ENCODE data around the gene KLHL3.

KLHL3 gene

GRCh38 chr5:137668637-137669036 is 67.3 kb downstream of the KLHL3 start:
- H3K4me3 ChIP-seq (ENCODE audit: insufficient read depth, low read length, poor library complexity, severe bottlenecking) = no peak overlapping the region
- no peaks in the 10 kb centered on the region for H3K9me3 ChIP-seq (ENCODE audit: insufficient read depth, low read length)
- no peaks in the 10 kb centered on the region for H3K9me2 ChIP-seq (replicated peaks; ENCODE audit: insufficient read depth, low read length)
- H4K20me1 ChIP-seq (ENCODE audit: low read depth, low read length) = no peaks in the 10 kb centered on the region
- no peaks in the 10 kb centered on the region for H3K79me2 ChIP-seq (ENCODE audit: insufficient read depth, low read length)
- no peaks in the 10 kb centered on the region for H3F3A ChIP-seq (ENCODE audit: insufficient read depth)
- TF ChIP-seq EZH2phosphoT487 (conservative IDR thresholded peaks at IDR 0.05; ENCODE audit: low read length) = no peak
- no peak for TF ChIP-seq CTCF (IDR thresholded peaks at IDR 0.05; ENCODE audit: insufficient read depth, low read length, poor library complexity, severe bottlenecking)
- H2AFZ ChIP-seq (ENCODE audit: low read depth, low read length, severe bottlenecking) = no peak overlapping the region
- H3K27ac ChIP-seq (ENCODE audit: low read depth, low read length) = no peak overlapping the region
- no peak overlapping the region for H3K9ac ChIP-seq (ENCODE audit: low read length)
- no peaks in the 10 kb centered on the region for H3K27me3 ChIP-seq (ENCODE audit: low read length)
- no peak overlapping the region for H3K4me2 ChIP-seq (ENCODE audit: low read depth, low read length, poor library complexity, severe bottlenecking)
- no peaks in the 10 kb centered on the region for H3K36me3 ChIP-seq (ENCODE audit: low read length)

GRCh38 chr5:137667341-137667740 is 68.5 kb downstream of the KLHL3 start:
- TF ChIP-seq CTCF (IDR thresholded peaks at IDR 0.05; ENCODE audit: insufficient read depth, low read length, poor library complexity, severe bottlenecking) (no peak), EZH2phosphoT487 (conservative IDR thresholded peaks at IDR 0.05; ENCODE audit: low read length) (no peak)
- no peaks in the 10 kb centered on the region for H4K20me1 ChIP-seq (ENCODE audit: low read depth, low read length)
- H3K27ac ChIP-seq (ENCODE audit: low read depth, low read length) = no peak overlapping the region
- H3K36me3 ChIP-seq (ENCODE audit: low read length) = no peaks in the 10 kb centered on the region
- no peaks in the 10 kb centered on the region for H3K9me2 ChIP-seq (replicated peaks; ENCODE audit: insufficient read depth, low read length)
- no peak overlapping the region for H3K4me2 ChIP-seq (ENCODE audit: low read depth, low read length, poor library complexity, severe bottlenecking)
- no peaks in the 10 kb centered on the region for H3K27me3 ChIP-seq (ENCODE audit: low read length)
- H3K9me3 ChIP-seq (ENCODE audit: insufficient read depth, low read length) = no peaks in the 10 kb centered on the region
- H3F3A ChIP-seq (ENCODE audit: insufficient read depth) = no peaks in the 10 kb centered on the region
- no peaks in the 10 kb centered on the region for H3K79me2 ChIP-seq (ENCODE audit: insufficient read depth, low read length)
- no peak overlapping the region for H3K9ac ChIP-seq (ENCODE audit: low read length)
- no peak overlapping the region for H3K4me3 ChIP-seq (ENCODE audit: insufficient read depth, low read length, poor library complexity, severe bottlenecking)
- H2AFZ ChIP-seq (ENCODE audit: low read depth, low read length, severe bottlenecking) = no peak overlapping the region

DNA sequence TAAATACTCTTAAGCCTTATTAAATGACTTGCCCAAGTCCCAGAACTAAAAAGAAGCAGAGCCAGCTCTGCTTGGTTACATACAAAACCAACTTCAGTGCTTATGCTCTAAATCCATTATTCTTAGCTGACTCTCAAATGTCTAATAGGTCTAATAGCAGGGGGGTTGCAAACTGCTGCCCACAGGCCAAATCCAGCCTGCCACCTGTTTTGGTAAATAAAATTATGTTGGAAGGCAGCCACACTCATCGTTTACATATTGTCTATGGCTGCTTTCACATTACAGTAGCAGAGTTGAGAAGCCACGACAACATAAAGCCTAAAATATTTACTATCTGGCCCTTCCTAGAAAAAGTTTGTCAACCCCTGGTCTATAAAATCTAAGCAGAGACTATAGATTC is 69.0 kb downstream of the KLHL3 start:
- H3K4me3 ChIP-seq (ENCODE audit: insufficient read depth, low read length, poor library complexity, severe bottlenecking) = no peak overlapping the region
- H3F3A ChIP-seq (ENCODE audit: insufficient read depth) = no peaks in the 10 kb centered on the region
- no peaks in the 10 kb centered on the region for H3K27me3 ChIP-seq (ENCODE audit: low read length)
- H3K27ac ChIP-seq (ENCODE audit: low read depth, low read length) = no peak overlapping the region
- H3K9ac ChIP-seq (ENCODE audit: low read length) = no peak overlapping the region
- no peak overlapping the region for H2AFZ ChIP-seq (ENCODE audit: low read depth, low read length, severe bottlenecking)
- no peak overlapping the region for H3K4me2 ChIP-seq (ENCODE audit: low read depth, low read length, poor library complexity, severe bottlenecking)
- H4K20me1 ChIP-seq (ENCODE audit: low read depth, low read length) = no peaks in the 10 kb centered on the region
- no peaks in the 10 kb centered on the region for H3K9me3 ChIP-seq (ENCODE audit: insufficient read depth, low read length)
- no peaks in the 10 kb centered on the region for H3K79me2 ChIP-seq (ENCODE audit: insufficient read depth, low read length)
- no peak for TF ChIP-seq EZH2phosphoT487 (conservative IDR thresholded peaks at IDR 0.05; ENCODE audit: low read length)
- TF ChIP-seq CTCF (IDR thresholded peaks at IDR 0.05; ENCODE audit: insufficient read depth, low read length, poor library complexity, severe bottlenecking) = no peak
- no peaks in the 10 kb centered on the region for H3K9me2 ChIP-seq (replicated peaks; ENCODE audit: insufficient read depth, low read length)
- H3K36me3 ChIP-seq (ENCODE audit: low read length) = no peaks in the 10 kb centered on the region

GRCh38 chr5:137666461-137666850 is 69.4 kb downstream of the KLHL3 start:
- Histone ChIP-seq H3K27ac (ENCODE audit: low read depth, low read length) (no peak overlapping the region), H3K9me3 (ENCODE audit: insufficient read depth, low read length) (no peaks in the 10 kb centered on the region), H3K27me3 (ENCODE audit: low read length) (no peaks in the 10 kb centered on the region), H3K9ac (ENCODE audit: low read length) (no peak overlapping the region), H3K4me2 (ENCODE audit: low read depth, low read length, poor library complexity, severe bottlenecking) (no peak overlapping the region), H2AFZ (ENCODE audit: low read depth, low read length, severe bottlenecking) (no peak overlapping the region), H3K79me2 (ENCODE audit: insufficient read depth, low read length) (no peaks in the 10 kb centered on the region), H3K4me3 (ENCODE audit: insufficient read depth, low read length, poor library complexity, severe bottlenecking) (no peak overlapping the region), H3F3A (ENCODE audit: insufficient read depth) (no peaks in the 10 kb centered on the region), H3K9me2 (replicated peaks; ENCODE audit: insufficient read depth, low read length) (no peaks in the 10 kb centered on the region), H3K36me3 (ENCODE audit: low read length) (no peaks in the 10 kb centered on the region), H4K20me1 (ENCODE audit: low read depth, low read length) (no peaks in the 10 kb centered on the region)
- TF ChIP-seq CTCF (IDR thresholded peaks at IDR 0.05; ENCODE audit: insufficient read depth, low read length, poor library complexity, severe bottlenecking) (no peak), EZH2phosphoT487 (conservative IDR thresholded peaks at IDR 0.05; ENCODE audit: low read length) (no peak)
